ENCODE results near the gene TGFB2.

Gene TGFB2

DNA sequence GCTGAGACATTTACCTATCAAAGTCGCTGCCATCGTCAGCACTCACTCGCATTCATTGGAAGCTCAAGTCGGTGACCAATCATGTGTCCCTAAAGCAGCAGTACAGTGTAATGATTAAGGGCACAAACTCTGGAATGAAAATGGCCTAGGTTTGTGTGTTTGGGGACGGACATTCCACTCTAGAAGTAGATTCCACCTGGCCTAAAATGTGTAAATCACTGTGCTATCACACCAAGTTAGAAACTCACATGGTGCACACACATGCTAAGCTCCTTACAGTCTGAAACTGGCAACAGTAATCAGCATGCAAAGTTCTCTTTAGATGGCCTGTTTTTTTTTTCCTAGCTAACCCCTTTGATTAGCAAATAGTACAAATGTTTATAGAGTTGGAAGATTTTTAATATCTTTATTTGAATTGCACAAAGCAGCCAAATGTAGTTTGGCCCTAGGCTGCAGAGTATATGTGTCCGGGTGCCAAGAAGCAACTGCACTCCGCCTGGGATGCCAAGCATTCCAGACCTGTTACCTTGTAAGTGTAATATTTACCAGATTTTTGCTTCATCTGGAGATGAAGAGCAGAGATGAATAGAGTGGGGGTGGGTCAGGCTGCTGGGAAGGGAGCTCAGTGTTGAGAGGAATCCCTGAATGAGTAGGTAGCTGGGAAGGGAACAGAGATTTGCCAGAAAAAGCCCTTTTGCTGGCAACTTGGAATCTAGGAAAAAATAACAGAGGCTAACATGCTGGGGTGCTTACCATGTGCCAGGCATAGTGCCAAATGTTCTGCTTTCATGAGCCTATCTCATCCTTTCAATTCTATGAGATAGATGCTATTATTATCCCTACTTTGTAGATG is 35.2 kb downstream of the TGFB2 start:
- TF ChIP-seq, protein P1, sequence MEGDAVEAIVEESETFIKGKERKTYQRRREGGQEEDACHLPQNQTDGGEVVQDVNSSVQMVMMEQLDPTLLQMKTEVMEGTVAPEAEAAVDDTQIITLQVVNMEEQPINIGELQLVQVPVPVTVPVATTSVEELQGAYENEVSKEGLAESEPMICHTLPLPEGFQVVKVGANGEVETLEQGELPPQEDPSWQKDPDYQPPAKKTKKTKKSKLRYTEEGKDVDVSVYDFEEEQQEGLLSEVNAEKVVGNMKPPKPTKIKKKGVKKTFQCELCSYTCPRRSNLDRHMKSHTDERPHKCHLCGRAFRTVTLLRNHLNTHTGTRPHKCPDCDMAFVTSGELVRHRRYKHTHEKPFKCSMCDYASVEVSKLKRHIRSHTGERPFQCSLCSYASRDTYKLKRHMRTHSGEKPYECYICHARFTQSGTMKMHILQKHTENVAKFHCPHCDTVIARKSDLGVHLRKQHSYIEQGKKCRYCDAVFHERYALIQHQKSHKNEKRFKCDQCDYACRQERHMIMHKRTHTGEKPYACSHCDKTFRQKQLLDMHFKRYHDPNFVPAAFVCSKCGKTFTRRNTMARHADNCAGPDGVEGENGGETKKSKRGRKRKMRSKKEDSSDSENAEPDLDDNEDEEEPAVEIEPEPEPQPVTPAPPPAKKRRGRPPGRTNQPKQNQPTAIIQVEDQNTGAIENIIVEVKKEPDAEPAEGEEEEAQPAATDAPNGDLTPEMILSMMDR (conservative IDR thresholded peaks at IDR 0.05): no peak
- TF ChIP-seq ZFX (IDR thresholded peaks at IDR 0.05): no peak
- H3K27ac ChIP-seq: peak overlapping the region; percentile 33; the same call in 1 of the 2 replicates

DNA sequence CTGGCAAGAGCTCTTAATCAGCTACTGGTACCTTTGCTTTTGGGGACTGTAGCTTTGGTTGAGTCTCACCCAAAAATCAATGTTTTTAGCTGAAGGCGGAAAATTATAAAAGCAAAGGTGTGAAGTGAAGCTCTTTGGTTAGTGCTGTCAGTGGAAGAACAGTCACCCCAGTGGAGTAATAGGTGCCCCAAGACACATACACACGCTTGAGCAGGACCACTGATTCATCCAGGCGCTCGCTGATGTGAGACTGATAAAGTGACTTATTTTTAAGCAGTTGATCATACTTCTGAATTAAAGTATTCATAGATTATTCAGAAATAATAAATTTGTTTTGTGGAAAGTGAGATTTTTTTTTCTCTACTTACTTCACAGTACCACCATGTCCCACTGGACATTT is 37.1 kb downstream of the TGFB2 start:
- TF ChIP-seq ZFX (IDR thresholded peaks at IDR 0.05): no peak
- TF ChIP-seq, protein P1 (conservative IDR thresholded peaks at IDR 0.05): no peak
- H3K27ac ChIP-seq: no peak overlapping the region

DNA sequence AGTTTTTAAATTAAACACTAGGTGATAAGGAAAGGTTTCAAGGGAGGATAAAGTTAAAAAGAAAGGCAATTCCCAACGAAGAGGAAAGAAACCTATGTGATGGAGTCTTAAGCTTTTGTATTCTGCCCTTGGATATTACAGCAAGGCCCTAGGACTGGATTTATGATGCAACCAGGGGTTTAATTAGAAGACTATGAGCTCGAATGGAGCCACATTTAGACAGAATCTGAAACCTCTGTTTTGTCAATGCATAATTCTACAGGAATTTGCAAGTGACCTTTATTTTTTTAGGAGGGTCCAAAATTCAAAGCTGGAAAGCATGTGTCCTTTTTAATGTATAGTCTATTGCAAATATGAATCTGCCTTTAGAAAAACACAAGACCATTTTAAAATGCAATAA is 37.9 kb downstream of the TGFB2 start:
- no peak overlapping the region for H3K27ac ChIP-seq
- TF ChIP-seq, protein P1 (conservative IDR thresholded peaks at IDR 0.05): no peak
- TF ChIP-seq ZFX (IDR thresholded peaks at IDR 0.05): no peak

DNA sequence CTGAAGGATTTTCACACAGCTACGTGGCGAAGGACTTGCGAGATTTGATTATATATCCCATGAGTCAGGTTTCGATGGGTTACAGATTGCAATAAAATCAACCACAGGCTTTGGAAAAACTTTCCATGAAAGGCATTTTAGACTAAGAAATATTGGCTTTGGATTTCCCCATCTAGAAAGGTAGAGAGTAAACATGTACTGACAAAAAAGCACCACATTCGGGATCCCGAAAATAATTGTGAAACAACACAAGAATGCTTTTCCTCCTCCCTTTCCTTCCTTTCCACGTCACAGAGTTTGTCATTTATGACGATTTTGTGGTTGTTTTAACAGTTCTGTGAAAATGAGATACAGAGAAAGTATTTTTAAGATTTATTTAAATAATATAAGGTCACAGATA is 38.5 kb downstream of the TGFB2 start:
- no peak overlapping the region for H3K27ac ChIP-seq
- no peak for TF ChIP-seq ZFX (IDR thresholded peaks at IDR 0.05)
- TF ChIP-seq, protein P1 (conservative IDR thresholded peaks at IDR 0.05): no peak

DNA sequence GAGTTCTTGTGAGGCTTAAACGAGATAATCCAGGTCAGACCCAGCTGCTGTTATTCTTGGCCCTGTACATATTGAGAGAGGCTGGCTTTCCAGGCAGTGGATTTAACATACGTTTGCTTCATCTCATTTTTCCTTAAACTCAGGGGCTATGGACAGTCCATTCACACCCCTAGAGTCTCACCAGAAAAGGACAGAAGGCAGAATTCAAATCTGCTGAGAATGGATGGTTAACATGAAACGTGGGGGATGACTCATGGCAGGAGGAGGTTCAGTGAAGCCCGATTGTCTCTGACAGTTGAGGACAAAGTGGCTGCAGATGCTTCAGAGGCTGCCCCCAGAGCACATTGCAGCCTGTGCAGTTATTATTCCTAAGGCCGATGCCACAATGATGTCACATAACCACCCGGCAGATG is 39.5 kb downstream of the TGFB2 start:
- TF ChIP-seq, protein P1 (conservative IDR thresholded peaks at IDR 0.05): no peak
- TF ChIP-seq ZFX (IDR thresholded peaks at IDR 0.05): no peak
- no peak overlapping the region for H3K27ac ChIP-seq

DNA sequence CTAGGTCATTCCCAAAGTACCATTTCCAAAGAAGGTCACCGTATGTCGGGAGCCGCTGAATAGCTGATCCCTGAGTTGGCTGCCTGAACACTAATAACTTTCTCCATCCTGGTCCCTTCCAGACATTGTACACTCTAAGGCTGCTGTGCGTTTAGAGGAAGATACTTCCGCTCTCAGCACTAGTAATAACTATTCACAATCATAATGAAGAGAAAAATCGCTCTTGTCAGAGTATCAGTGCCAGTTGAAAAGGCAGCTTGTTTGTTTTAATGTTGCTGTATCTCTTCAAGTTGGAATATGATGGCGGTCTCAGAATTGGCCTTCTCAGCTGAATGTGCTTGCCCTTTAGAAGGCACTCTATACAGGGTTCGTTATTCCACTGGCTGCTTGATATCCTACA is 43.5 kb downstream of the TGFB2 start:
- TF ChIP-seq ZFX (IDR thresholded peaks at IDR 0.05): no peak
- TF ChIP-seq, protein P1 (conservative IDR thresholded peaks at IDR 0.05): no peak
- H3K27ac ChIP-seq: no peak overlapping the region

DNA sequence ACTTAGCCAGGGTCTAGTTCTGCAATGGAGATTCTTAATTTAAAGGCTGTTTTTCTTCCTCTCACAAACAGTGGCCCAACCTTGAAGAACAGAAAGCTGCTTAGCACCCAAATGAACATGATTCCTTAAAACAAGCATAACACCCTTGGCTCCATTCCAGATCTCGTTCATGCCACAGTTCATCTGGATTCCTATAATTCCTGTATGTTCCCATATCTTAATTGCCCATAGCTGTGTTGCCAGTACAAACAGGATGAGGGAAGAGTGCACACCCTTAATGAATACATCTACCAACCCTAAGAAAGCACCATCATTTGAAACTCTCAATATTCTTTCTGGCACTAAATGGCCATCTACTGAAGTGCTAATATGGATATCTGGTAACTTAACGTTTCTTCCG is 45.5 kb downstream of the TGFB2 start:
- no peak for TF ChIP-seq ZFX (IDR thresholded peaks at IDR 0.05)
- TF ChIP-seq, protein P1 (conservative IDR thresholded peaks at IDR 0.05): no peak
- no peak overlapping the region for H3K27ac ChIP-seq
